HG03520 (cell line): Measurements from ENCODE around the gene SDHAF3.

ENCODE experiments used
- ATAC-seq: cut with Tn5 transposase; IDR thresholded peaks from one replicate; pipeline ENCODE4 v1.9.1; 2021; ENCODE audit warnings: mild to moderate bottlenecking, moderate library complexity; ENCODE audit not compliant: unreplicated experiment

SDHAF3 gene

DNA sequence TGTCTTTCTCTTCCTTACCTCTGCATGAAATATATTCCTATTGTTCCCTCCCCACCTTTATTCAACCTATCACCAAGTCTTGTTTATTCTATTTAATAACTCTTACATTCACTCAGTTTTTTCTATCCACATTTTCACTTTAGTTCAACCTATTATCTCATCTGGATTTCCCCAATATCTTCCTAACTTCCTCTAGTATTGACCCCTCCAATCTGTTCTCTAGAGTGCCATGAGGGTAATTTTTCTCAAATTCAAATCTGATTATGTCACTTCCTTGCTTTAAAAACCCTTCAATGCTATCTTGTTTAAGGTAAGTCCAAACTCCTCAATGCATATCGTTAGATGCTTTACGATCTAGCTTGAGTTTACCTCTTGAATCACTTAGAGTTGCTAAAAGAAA is 86.5 kb downstream of the SDHAF3 start:
- no peak for ATAC-seq

DNA sequence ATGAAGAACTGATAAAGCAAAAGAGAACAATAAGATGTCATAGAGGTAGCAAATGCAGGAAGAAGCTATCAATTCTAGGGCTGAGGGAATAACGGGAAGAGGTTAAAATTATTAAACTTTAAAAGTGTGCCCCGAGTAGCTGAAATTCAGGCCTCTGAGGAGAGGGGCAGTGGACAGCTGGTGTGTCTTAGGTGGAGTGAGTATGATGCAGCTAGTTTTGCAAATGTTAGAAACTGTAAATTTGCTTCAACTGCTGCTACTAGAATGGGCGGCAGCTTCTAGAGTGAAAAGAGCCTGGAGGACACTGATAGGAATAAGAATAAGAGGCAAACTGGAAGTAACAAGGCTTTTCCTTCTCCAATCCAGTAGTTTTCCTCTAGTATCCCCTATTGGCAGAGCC is 87.3 kb downstream of the SDHAF3 start:
- ATAC-seq = no peak

- no peak for ATAC-seq
These were observed 98.1 kb downstream of the SDHAF3 start for GRCh38 chr7:97215556-97215955.

GRCh38 chr7:97218767-97219166 is 101.3 kb downstream of the SDHAF3 start:
- no peak for ATAC-seq

GRCh38 chr7:97219237-97219636 is 101.7 kb downstream of the SDHAF3 start:
- ATAC-seq = no peak

DNA sequence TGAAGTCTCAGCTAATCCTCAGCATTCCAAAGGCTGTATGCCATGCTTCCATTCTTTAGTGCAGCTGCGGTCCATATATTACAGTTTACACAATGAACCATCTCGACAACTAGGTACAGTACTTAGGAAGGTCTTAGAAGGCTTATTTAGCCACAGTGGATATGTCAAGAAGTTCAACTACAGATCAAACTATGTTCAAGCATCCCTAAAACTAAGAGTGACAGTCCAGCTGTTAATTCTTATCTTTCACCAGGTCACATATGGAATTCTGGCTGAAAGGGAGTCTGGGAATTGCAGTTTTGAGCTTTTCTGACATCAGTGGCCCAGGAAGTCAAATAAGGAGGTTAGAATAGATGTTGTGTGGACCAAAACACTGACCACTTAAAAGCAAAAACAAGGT is 106.8 kb downstream of the SDHAF3 start:
- ATAC-seq = no peak

DNA sequence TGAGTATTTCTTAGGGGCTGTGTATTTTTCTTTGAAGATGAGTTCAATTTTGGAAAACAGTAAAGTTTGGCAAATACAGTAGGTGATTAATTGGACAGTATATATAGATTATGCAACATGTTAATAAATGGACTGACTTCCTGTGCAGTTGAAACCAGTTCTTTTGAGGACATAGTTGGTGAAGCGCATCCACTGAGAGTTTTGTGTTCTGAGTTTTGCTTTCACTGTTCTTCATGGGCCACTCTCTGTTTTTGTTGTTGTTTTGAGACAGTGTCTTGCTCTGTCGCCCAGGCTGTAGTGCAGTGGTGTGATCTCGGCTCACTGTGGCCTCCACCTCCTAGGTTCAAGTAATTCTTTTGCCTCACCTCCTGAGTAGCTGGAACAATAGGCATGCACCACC is 109.0 kb downstream of the SDHAF3 start:
- peak; percentile 93 for ATAC-seq
